HepG2 (cell line): Measurements from ENCODE around the gene CNTN4. TPM values are rescaled to one million over a fixed set of nuclear protein-coding genes. Genes with fewer than 3 reads are reported as not detected.

ENCODE experiments used
- ATAC-seq: fragments of 200-7000 bp; cut with Tn5 transposase; 3 replicates; pipeline ENCODE4 v1.9.1; 2020; ENCODE audit warnings: mild to moderate bottlenecking, moderate library complexity
- BruUV-seq: library from RNA; stranded (reverse); fragments of 400-500 nt; replicated peaks from 2 replicates; lab custom pipeline; 2021; lab: Mats Ljungman, UMichigan
- CTCF ChIA-PET: fragments of 300-600 bp; formaldehyde crosslinking; extraction: SDS; loops from one replicate; lab custom pipeline; 2021; ENCODE audit warnings: low total read pairs, inconsistent platforms, low intra/inter-chr PET ratio; lab: Yijun Ruan, JAX
- POLR2A ChIA-PET: fragments of 350-600 bp; sonication (Branson Sonifier 250); formaldehyde crosslinking; loops from one replicate; lab custom pipeline; 2020; ENCODE audit warnings: antibody characterized with exemption, inconsistent platforms; lab: Yijun Ruan, JAX
- DNase-seq: peaks from one replicate; pipeline ENCODE4 v3.0.0-alpha.2; 2015; ENCODE audit warnings: low spot score
- FAIRE-seq: peaks from 3 replicates; lab custom pipeline; 2011; peaks lifted over from hg19 to GRCh38; lab: Jason Lieb, UNC
- H2AFZ ChIP-seq: one replicate; pipeline ENCODE4 v1.6.1; 2011; ENCODE audit warnings: low read length, inconsistent platforms
- H3K27ac ChIP-seq: fragments of 300-600 bp; 3 replicates; pipeline ENCODE4 v1.8.0; 2011; ENCODE audit warnings: mixed run types, mild to moderate bottlenecking, mixed read lengths, low read length, inconsistent platforms; ENCODE audit not compliant: insufficient read depth; ENCODE audit errors: extremely low read length
- H3K27me3 ChIP-seq, 2 experiments: fragments of 200-600 bp in 1 of 2; 2 replicates in 1 of 2; 3 replicates in 1 of 2; pipeline versions ENCODE4 v1.6.0 to v1.8.0; 2011; ENCODE audit warnings: low read length in 2 of 2, mild to moderate bottlenecking in 2 of 2, moderate library complexity in 2 of 2, inconsistent platforms in 1 of 2; ENCODE audit not compliant: insufficient read depth in 2 of 2, control insufficient read depth in 1 of 2
- H3K36me3 ChIP-seq, 2 experiments: fragments of 200-600 bp in 1 of 2; replicated peaks in 1 of 2; 2 replicates in 1 of 2; 3 replicates in 1 of 2; pipeline versions ENCODE4 v1.5.1 to v1.8.0; 2011; ENCODE audit warnings: low read length in 2 of 2, inconsistent platforms in 1 of 2; ENCODE audit not compliant: insufficient read depth in 2 of 2, control insufficient read depth in 1 of 2
- H3K4me1 ChIP-seq: 2 replicates; pipeline ENCODE4 v1.5.1; 2012; ENCODE audit warnings: low read length, inconsistent platforms; ENCODE audit not compliant: insufficient read depth
- H3K4me2 ChIP-seq: 2 replicates; pipeline ENCODE4 v1.6.0; 2011; ENCODE audit warnings: low read depth, low read length, inconsistent platforms
- H3K4me3 ChIP-seq, 3 experiments: fragments of 200-600 bp in 1 of 3; sonication (generic), shearing (Covaris generic) in 1 of 3; replicated peaks in 1 of 3; 2 replicates each; pipeline ENCODE4 v1.5.1; 2011 to 2016; ENCODE audit warnings: low read length in 3 of 3, inconsistent platforms in 2 of 3, low read depth in 2 of 3, mild to moderate bottlenecking in 2 of 3, control low read depth in 1 of 3, mixed read lengths in 1 of 3; ENCODE audit not compliant: insufficient read depth in 1 of 3
- H3K79me2 ChIP-seq: one replicate; pipeline ENCODE4 v1.6.1; 2011; ENCODE audit warnings: low read length, inconsistent platforms; ENCODE audit not compliant: insufficient read depth
- H3K9ac ChIP-seq: 2 replicates; pipeline ENCODE4 v1.6.0; 2011; ENCODE audit warnings: mild to moderate bottlenecking, low read depth, low read length, inconsistent platforms; ENCODE audit not compliant: insufficient read depth
- H3K9me3 ChIP-seq: 2 replicates; pipeline ENCODE4 v1.5.1; 2012; ENCODE audit warnings: mild to moderate bottlenecking, low read length
- H4K20me1 ChIP-seq: 2 replicates; pipeline ENCODE4 v1.6.0; 2011; ENCODE audit warnings: inconsistent platforms, mild to moderate bottlenecking, low read length, moderate library complexity; ENCODE audit not compliant: insufficient read depth
- ISX ChIP-seq: sonication (generic); formaldehyde crosslinking; conservative IDR thresholded peaks from 2 replicates; pipeline ENCODE4 v1.5.0; 2020; ENCODE audit warnings: missing genetic modification reagents
- JUND ChIP-seq: sonication (generic); formaldehyde crosslinking; IDR thresholded peaks from 2 replicates; pipeline ENCODE4 v1.8.0; 2022; ENCODE audit warnings: mild to moderate bottlenecking, missing genetic modification reagents
- NBN ChIP-seq: fragments of 450-650 bp; conservative IDR thresholded peaks from 2 replicates; pipeline ENCODE4 v1.6.1; 2017
- NFYB ChIP-seq: sonication (generic); formaldehyde crosslinking; IDR thresholded peaks from 2 replicates; pipeline ENCODE4 v1.4.0; 2020; ENCODE audit warnings: missing genetic modification reagents
- NPAS2 ChIP-seq: sonication (generic); formaldehyde crosslinking; IDR thresholded peaks from 2 replicates; pipeline ENCODE4 v1.8.0; 2022; ENCODE audit warnings: mild to moderate bottlenecking, missing genetic modification reagents, borderline replicate concordance
- SRSF1 ChIP-seq: fragments of 200-400 bp; formaldehyde crosslinking; optimal IDR thresholded peaks from 2 replicates; pipeline ENCODE3; 2017; ENCODE audit warnings: mild to moderate bottlenecking, low read depth, low read length, moderate library complexity
- ZFP41 ChIP-seq: sonication (generic); formaldehyde crosslinking; IDR thresholded peaks from 2 replicates; pipeline ENCODE4 v1.4.0; 2020; ENCODE audit warnings: mild to moderate bottlenecking, missing genetic modification reagents, borderline replicate concordance
- ZNF136 ChIP-seq: sonication (generic); formaldehyde crosslinking; IDR thresholded peaks from 2 replicates; pipeline ENCODE4 v1.8.1; 2022; ENCODE audit warnings: low read depth, mild to moderate bottlenecking, moderate library complexity, missing genetic modification reagents
- ZNF556 ChIP-seq: sonication (generic); formaldehyde crosslinking; IDR thresholded peaks from 2 replicates; pipeline ENCODE4 v1.4.0; 2020; ENCODE audit warnings: mild to moderate bottlenecking, missing genetic modification reagents, borderline replicate concordance
- ZNF557 ChIP-seq: sonication (generic); formaldehyde crosslinking; IDR thresholded peaks from 2 replicates; pipeline ENCODE4 v1.4.0; 2020; ENCODE audit warnings: missing genetic modification reagents
- ZNF569 ChIP-seq: sonication (generic); formaldehyde crosslinking; IDR thresholded peaks from 2 replicates; pipeline ENCODE4 v1.5.0; 2020; ENCODE audit warnings: mild to moderate bottlenecking, missing genetic modification reagents, moderate library complexity, borderline replicate concordance
- ZNF687 ChIP-seq: sonication (generic); formaldehyde crosslinking; IDR thresholded peaks from 2 replicates; pipeline ENCODE4 v1.5.1; 2020; ENCODE audit warnings: mild to moderate bottlenecking, missing genetic modification reagents, moderate library complexity
- ZNF747 ChIP-seq: sonication (generic); formaldehyde crosslinking; IDR thresholded peaks from 2 replicates; pipeline ENCODE4 v1.8.1; 2023; ENCODE audit warnings: missing genetic modification reagents, mild to moderate bottlenecking, borderline replicate concordance
- WGBS: methylation state at CpG from one replicate; pipeline ENCODE4 v1.1.6; 2017; ENCODE audit warnings: low lambda C conversion rate; 5-methylcytosine and 5-hydroxymethylcytosine counted together
- in situ Hi-C: cut with HindIII; loops from 2 replicates; pipeline ENCODE4 v1.10.0; 2017; ENCODE audit warnings: low pct_unique_long_range_greater_than_20kb; ENCODE audit not compliant: extremely low pct_ligation_motif_present
- intact Hi-C: fragments of 100-400 bp; cut with micrococcal nuclease; formaldehyde crosslinking; loops from one replicate; pipeline ENCODE4 v1.10.0; 2022; ENCODE audit not compliant: unreplicated experiment
- polyA plus RNA-seq, 8 experiments: library from polyadenylated mRNA; depleted of rRNA in 3 of 8; stranded (reverse) in 7 of 8; unstranded in 1 of 8; fragments of >200 nt; fragmentation: Illumina TruSeq in 4 of 8; extraction: Trizol in 4 of 8; gene quantifications; 2 replicates each; pipeline versions ENCODE4 v1.2.1 to v1.2.3, GENCODE V29; 2011 to 2016; ENCODE audit warnings: low read depth in 4 of 8, missing spikeins in 1 of 8, mixed read lengths in 1 of 8; ENCODE audit not compliant: insufficient read depth in 1 of 8
- total RNA-seq, 5 experiments: library from RNA; depleted of rRNA; stranded (reverse); fragments of >200 nt; fragmentation: Illumina TruSeq; extraction: Trizol; gene quantifications; 2 replicates each; pipeline ENCODE4 v1.2.3, GENCODE V29; 2016; ENCODE audit warnings: low read depth in 1 of 5

CNTN4 gene
- total and polyA plus RNA-seq, 2 of the 13 experiments (the other 11 are each of a cell fraction or from before 2014, with no cell fraction given) = 0.01 to 0.13 TPM

DNA sequence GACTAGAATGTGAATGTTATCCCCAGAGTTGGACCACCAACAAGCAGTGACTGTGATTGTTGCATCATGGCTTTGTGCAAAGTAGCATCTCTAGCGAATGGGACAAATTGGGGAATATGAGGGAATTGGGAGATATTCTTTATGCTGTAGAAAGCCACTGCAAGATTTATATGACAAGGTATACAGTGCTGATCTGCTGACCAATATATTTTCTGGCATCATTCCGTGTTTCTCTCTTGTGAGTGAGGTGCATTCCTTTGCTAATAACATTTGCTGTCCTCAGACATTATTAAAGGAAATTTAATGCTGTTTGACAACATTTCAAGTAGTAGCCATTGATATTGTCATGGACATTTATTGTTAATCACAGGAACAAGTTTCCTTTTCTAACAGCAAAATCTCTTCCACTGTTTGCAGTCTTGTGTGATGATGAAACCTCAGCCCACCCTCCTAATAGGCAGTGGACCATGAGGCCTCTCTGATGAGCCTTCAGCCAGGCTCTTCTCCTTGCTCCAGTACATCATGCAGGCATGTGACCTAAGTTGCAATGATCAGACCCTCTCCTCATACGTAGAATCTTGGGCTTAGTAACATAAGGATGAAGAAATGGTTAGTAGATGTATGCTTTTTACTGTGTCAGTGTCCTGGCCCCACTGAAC, 16.1 kb downstream of the CNTN4 start:
- no TSS peak for BruUV-seq
- TF ChIP-seq ZNF569 = no peak
- no peak for TF ChIP-seq NFYB (CRISPR knock-in tag)
- no peak for TF ChIP-seq NBN
- TF ChIP-seq NPAS2 = no peak
- no peak for TF ChIP-seq ZNF136
- TF ChIP-seq ZNF747 = no peak
- no peak for TF ChIP-seq ZNF556 (CRISPR knock-in tag)
- TF ChIP-seq ZFP41 (CRISPR knock-in tag) = no peak
- TF ChIP-seq JUND (CRISPR knock-in tag) = no peak
- no peak for TF ChIP-seq ZNF687 (CRISPR knock-in tag)
- TF ChIP-seq ISX (CRISPR knock-in tag) = no peak
- no peak for TF ChIP-seq SRSF1
- TF ChIP-seq ZNF557 = no peak
- ATAC-seq (no peak), FAIRE-seq (no peak), DNase-seq (no peak)
- in situ Hi-C loops (no loop called here), intact Hi-C loops (no loop called here)
- H3K79me2 ChIP-seq = no peaks in the 10 kb centered on the region
- no peaks in the 10 kb centered on the region for H4K20me1 ChIP-seq
- H3K9ac ChIP-seq = no peak overlapping the region
- WGBS = 0% methylated on average over 3 of the region's 3 CpGs
- H3K4me3 ChIP-seq = no peak overlapping the region
- H3K4me2 ChIP-seq = no peak overlapping the region
- no peak overlapping the region for H2AFZ ChIP-seq
- ChIA-PET CTCF (no interaction called here), POLR2A (no interaction called here)
- H3K9me3 ChIP-seq = no peaks in the 10 kb centered on the region
- H3K27me3 ChIP-seq = no peaks in the 10 kb centered on the region
- H3K36me3 ChIP-seq = no peaks in the 10 kb centered on the region
- no peaks in the 10 kb centered on the region for H3K4me1 ChIP-seq
- H3K27ac ChIP-seq = no peak overlapping the region
